GM18907 (cell line): ENCODE results near the gene ALK.

Source experiments
- ATAC-seq: cut with Tn5 transposase; IDR thresholded peaks from one replicate; pipeline ENCODE4 v1.9.1; 2021; ENCODE audit warnings: mild to moderate bottlenecking, moderate library complexity; ENCODE audit not compliant: unreplicated experiment

ALK gene

DNA sequence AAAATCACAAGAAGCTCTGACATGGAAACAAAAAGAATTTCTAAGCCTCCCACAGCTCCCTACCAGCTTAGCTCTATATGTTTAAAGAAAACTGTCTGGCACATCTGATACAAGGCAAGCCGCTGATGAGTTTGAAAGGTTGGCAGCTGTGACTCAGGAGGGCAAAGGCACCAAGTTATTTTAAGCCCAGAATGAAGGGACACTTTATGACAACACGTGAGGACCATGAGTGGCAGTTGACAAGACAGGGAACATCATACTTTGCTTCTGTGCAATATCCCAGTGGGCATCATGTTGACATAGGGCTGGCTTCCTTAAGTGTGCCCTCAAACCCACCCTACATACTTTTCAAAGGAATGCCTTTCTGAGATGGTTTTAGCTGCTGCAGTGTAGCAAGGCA is 533.3 kb downstream of the ALK start:
- ATAC-seq, result no peak

DNA sequence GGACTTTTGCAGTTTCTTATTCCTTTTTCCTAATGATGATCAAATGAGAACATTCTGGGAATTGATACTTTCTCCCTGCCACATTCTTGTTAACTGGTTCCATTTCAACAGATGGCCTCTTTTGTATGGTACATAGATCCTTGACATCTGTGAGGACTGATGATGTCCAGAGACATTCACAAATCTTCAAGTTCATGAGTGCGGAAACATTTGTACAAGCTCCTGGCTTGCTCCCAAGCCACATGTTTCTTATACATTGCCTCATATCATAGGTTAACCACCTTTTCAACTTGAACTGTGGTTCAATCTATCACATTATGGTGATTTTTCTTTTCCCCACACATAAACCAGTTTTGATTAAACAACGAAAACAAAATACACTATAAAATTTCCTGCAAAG is 538.9 kb downstream of the ALK start:
- no peak for ATAC-seq

DNA sequence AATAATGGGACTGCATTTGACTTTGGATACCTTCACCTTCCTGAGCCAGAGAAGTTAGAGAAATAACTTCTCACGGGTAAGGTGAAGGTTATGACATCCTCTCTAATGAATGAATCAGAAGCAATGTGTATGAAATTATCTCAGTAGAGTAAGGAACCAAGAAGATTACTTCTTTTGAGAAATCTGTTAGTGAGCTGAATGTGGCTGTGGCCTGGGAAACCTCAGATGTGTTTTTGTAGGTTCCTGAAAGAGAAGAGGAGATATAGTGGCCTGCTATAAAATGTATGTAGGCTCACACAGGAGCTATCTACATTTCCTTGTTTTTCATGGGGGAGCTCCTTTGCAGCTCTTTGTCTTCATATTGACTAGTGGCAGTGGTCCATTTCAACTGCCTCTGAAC is 543.6 kb downstream of the ALK start:
- no peak for ATAC-seq

DNA sequence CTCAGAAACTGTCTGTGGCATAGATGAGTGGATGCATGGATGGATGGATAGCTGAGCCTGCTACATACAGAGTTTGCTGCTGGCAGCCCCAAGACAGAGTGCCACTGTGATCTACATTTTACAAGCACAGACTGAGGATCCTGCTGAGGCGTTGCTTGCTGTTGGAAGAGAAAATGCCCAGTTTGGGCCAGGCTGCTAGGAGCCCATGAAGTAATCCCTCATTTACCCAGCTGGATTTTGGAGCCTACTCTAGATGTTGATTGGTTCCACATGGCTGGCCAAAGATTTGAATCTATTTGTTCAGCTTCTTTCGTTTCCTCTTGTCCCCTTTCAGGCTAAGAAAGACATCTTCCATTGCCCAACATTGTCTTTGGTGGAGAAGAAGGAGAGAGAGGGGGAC is 544.8 kb downstream of the ALK start:
- ATAC-seq, result no peak

GRCh38 chr2:29375843-29376242 is 545.5 kb downstream of the ALK start:
- ATAC-seq, result no peak

DNA sequence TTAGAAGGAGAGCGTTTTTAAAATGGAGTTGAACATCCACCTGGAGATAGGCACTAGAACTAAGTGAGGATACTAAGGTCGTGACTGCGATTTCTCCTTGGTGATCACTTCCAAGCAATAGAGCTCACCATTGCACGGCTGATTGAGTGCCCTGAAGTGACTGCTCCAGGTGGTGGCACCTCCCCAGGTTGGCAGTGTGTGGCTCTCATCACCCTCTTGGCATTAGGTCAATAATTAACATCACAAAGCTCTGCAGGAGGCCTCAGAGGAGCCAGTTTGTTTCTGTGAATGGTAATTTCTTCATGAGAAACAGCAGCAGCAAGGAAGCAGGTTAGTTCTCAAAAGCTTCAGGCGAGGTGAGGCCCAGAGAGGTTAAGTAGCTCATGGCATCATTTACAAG is 546.6 kb downstream of the ALK start:
- no peak for ATAC-seq

DNA sequence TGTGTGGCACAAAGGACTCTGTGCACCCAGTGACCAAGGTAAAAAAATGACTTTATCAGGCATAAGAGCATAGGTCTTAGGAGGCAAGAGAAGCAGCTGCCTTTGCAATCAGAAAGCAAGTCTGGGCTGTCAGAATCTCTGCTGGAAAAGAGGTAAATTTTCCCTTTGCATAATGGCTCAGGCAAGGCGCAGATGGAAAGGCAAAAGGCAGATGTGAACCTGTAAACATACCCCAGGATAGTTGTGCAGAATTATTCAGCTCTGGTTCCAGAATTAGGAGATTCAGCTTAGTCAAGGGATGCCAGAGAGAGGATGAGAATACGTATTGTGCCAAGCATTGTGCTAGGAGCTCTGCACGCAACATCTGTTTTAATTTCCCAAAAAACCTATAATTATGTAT is 547.5 kb downstream of the ALK start:
- no peak for ATAC-seq

DNA sequence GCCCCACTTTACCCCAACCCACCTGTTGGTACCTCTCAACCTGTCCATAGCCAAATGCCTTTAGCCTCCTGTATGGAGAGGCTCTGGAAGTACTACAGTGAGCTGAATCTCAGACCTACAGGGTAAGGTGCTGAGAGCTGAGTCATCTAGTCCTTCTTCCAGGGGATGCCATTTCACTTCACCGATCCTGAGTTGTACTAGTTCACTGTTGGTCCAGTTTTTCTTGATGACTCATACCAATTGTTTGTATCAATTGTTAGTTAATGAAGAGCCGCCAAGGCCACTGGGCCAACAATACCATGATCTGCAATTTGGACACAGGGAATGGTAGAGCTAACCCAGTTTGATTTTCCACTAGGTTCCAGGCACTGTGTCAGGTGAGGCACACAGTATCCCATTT is 549.2 kb downstream of the ALK start:
- ATAC-seq, result no peak

DNA sequence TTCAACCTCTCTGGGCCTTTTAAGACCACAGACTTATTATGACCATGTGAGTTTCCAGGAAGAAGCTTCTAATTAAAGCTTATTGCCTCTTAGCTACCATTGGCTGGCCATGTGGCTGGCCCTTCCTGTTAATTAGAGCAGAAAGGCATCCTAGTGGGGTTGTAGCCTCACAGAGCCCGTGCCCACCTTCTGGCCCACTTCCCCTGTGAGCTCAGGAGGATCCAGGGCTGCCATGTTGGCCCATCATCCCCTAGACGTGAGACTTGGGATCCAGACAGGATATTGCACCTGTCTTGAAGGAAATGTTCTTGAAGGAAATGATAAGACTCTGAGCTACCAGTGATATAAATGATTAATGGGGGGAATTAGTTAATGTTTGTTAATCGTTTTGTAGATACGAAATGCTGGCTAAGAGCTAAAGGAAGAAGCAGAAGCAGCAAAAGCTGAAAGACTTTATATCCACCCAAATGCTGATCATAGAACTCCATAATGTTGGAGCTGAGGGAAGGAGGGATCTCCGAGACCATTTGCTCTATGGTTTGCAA is 550.7 kb downstream of the ALK start:
- no peak for ATAC-seq

DNA sequence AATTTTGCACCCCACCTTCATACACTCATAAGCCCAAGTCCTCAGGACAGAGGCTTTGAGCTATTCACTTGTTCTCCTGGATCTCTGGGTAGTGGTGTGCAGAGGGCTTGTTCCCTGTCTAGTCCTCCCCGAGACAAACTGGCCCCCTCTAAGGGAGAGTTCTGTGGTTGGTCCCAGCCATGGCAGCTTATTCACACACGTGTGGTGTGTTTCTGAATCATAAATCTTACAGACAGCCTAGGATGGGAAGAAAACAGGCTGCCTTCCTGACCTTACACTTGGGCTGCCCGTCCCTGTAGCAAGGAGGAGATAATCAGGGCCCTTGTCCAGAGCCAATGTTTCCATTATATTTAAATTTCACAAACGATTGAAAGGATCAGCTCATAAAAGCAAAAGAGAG is 551.2 kb downstream of the ALK start:
- ATAC-seq, result no peak

DNA sequence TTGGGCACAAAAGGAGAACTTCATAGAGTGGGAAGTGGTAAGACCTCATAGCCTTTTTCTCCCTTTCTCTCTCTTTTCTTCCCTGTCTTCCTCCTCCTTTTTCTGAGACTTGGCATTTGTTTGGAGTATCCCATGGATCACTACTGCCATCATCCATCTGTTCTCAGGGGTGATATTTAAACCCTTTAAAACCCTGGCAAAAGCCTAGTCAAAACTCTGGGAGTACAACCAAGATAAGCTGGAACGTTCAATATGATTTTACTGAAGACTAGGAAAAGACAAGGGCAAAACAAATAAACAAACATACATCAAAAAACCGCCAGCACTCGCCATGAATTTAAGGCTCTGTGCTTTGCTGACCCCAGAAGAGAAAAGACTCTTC is 552.7 kb downstream of the ALK start:
- no peak for ATAC-seq

GRCh38 chr2:29367986-29368658 is 553.3 kb downstream of the ALK start:
- no peak for ATAC-seq

- no peak for ATAC-seq
Measured at GRCh38 chr2:29363111-29363510, 558.3 kb downstream of the ALK start.

- ATAC-seq, result no peak
Measured at GRCh38 chr2:29361231-29361630, 560.2 kb downstream of the ALK start.

DNA sequence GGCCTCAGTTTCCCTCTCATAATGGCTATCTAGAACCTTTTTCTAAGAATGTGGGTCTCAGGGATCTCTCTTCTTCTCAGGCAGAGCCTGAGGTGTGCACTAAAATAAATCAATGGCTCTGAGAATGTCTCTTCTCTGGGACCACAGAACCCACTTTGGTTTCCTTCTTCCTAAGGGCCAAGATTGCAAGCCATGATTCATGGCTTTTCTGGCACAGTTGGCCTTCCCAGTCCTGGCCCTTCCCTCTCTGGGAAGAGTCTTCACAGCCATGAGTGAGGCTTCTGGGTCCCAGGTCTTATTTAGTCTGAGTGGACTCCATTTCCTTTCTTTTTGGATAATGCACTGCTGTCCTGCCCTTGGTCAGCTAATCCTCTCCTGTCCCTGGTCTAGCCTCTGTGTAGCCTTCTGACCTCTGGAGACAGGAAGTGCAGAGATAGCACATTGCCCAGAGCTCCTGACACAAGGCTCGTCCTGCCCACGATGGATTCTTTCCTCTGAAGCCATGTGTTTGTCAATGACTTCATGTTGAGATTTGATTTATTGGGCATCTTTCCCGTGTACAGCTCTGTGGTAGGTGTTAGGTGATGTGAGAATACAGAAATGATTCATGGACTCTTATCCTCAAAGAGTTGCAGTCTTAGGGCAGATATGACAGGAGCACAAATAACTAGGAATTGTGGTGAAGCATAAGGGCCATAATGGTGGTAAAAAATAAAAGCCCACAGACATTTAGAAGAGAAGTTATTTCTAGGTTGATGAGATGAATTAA is 561.2 kb downstream of the ALK start:
- ATAC-seq, result no peak

DNA sequence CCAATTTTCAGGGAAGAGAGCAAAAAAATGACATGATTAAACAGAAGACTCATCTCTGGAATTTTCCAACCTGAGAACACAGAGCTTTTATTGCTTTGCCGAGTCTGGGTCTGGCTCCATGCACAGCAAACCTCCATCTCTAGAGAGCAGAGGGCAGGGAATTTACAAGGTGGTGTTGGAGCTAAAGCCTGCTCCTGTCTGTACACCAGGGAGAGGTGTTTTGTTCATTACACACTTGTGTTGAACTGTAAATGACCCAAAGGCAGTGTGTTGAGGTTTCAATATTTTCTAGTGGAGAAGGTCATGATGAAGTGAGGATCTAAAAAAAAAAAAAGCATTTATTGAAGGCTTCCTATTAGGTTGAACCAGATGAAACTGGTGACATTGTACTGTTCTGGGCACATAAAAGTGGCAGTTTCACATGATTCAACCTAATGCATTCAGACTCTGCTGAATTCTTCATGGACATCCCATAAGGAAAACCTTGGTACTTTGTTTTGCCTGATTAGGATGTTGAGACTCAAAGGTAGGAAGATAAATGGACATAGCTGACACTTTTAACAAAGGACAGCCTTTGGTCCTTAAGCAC is 567.9 kb downstream of the ALK start:
- no peak for ATAC-seq

DNA sequence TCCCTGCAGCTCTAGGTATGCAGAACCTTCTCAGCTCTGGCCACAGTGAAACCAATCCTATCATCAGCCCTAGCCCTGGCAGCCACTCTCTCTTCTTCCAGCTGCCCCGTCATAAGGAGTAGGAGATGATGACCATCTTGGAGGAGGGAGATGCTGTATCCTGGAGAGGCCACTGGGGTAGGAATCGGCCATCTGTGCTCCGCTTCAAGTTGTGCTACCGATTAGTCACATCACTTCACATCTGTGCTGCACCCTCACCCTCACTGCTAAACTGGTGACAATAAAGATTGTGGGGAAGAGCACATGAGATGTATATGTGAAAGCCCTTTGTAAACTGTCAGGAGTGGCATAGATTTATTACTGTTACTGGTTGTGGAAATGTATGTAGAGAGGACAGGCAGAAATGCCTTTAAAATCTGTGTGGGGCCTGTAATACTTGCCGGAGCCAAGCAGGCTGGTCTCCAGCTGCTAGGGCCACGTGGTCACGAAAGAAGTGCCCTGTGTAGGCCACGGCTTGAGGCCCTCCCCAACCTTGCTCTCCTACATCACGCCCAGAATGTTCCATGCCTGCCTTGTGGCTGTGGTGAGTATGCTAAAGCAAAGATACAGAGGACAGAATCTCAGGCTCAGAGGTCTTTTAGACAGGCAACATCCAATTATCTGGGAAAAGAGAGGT is 569.3 kb downstream of the ALK start:
- no peak for ATAC-seq

- ATAC-seq, result no peak
Measured at GRCh38 chr2:29351248-29351647, 570.1 kb downstream of the ALK start.

GRCh38 chr2:29349316-29350030 is 571.9 kb downstream of the ALK start:
- no peak for ATAC-seq

- ATAC-seq, result no peak
Measured at GRCh38 chr2:29347774-29348461, 573.5 kb downstream of the ALK start.
